ENCODE data around the gene NCAM1.

- TF ChIP-seq EZH2 (IDR thresholded peaks at IDR 0.05) (no peak), POLR2AphosphoS5 (IDR thresholded peaks at IDR 0.05; ENCODE audit: borderline replicate concordance, low read depth, low read length) (no peak), FOXP2 (optimal IDR thresholded peaks at IDR 0.05; ENCODE audit: control extremely low read depth, extremely low read length, insufficient read depth) (no peak)
These were observed 38.3 kb downstream of the NCAM1 start for GRCh38 chr11:112999520-112999919.

Data from SK-N-MC (cell line).